ENCODE measurements around the gene BACH2.

BACH2 gene

DNA sequence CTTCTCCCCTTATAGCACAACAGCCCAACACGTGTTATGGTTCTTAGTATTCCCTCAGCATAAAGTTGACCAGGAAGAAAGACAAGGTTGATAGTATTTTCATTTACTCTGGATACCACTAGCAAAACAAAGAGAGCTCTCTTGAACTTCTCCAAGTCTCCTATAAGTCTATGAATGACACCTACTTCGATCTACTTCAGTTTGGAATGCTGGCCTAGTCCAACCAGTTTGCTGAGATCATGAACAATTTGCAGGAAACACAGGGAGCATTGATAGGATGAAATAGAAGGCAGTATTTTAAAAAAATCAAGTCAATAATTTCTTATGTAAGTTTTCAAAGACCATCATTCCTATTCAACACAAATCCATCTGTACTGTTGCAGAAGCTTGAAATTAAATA, 308.8 kb downstream of the BACH2 start:
- Histone ChIP-seq H2AFZ (ENCODE audit: low read depth, low read length, severe bottlenecking) (no peak overlapping the region), H3K4me2 (ENCODE audit: low read depth, low read length, poor library complexity, severe bottlenecking) (no peak overlapping the region), H4K20me1 (ENCODE audit: low read depth, low read length) (no peaks in the 10 kb centered on the region), H3K36me3 (ENCODE audit: low read length) (no peaks in the 10 kb centered on the region), H3K9ac (ENCODE audit: low read length) (no peak overlapping the region), H3K4me3 (ENCODE audit: insufficient read depth, low read length, poor library complexity, severe bottlenecking) (no peak overlapping the region), H3K27me3 (ENCODE audit: low read length) (no peaks in the 10 kb centered on the region), H3K79me2 (ENCODE audit: insufficient read depth, low read length) (no peaks in the 10 kb centered on the region), H3K27ac (ENCODE audit: low read depth, low read length) (no peak overlapping the region), H3K9me3 (ENCODE audit: insufficient read depth, low read length) (no peaks in the 10 kb centered on the region), H3F3A (ENCODE audit: insufficient read depth) (no peaks in the 10 kb centered on the region), H3K9me2 (replicated peaks; ENCODE audit: insufficient read depth, low read length) (no peaks in the 10 kb centered on the region)
- no peak for TF ChIP-seq EZH2phosphoT487 (conservative IDR thresholded peaks at IDR 0.05; ENCODE audit: low read length)
- TF ChIP-seq, protein P1, sequence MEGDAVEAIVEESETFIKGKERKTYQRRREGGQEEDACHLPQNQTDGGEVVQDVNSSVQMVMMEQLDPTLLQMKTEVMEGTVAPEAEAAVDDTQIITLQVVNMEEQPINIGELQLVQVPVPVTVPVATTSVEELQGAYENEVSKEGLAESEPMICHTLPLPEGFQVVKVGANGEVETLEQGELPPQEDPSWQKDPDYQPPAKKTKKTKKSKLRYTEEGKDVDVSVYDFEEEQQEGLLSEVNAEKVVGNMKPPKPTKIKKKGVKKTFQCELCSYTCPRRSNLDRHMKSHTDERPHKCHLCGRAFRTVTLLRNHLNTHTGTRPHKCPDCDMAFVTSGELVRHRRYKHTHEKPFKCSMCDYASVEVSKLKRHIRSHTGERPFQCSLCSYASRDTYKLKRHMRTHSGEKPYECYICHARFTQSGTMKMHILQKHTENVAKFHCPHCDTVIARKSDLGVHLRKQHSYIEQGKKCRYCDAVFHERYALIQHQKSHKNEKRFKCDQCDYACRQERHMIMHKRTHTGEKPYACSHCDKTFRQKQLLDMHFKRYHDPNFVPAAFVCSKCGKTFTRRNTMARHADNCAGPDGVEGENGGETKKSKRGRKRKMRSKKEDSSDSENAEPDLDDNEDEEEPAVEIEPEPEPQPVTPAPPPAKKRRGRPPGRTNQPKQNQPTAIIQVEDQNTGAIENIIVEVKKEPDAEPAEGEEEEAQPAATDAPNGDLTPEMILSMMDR (IDR thresholded peaks at IDR 0.05; ENCODE audit: insufficient read depth, low read length, poor library complexity, severe bottlenecking), result no peak

GRCh38 chr6:89987140-89987539, 309.5 kb downstream of the BACH2 start:
- Histone ChIP-seq H3F3A (ENCODE audit: insufficient read depth) (no peaks in the 10 kb centered on the region), H3K36me3 (ENCODE audit: low read length) (no peaks in the 10 kb centered on the region), H3K4me3 (ENCODE audit: insufficient read depth, low read length, poor library complexity, severe bottlenecking) (no peak overlapping the region), H3K9me2 (replicated peaks; ENCODE audit: insufficient read depth, low read length) (no peaks in the 10 kb centered on the region), H2AFZ (ENCODE audit: low read depth, low read length, severe bottlenecking) (no peak overlapping the region), H3K79me2 (ENCODE audit: insufficient read depth, low read length) (no peaks in the 10 kb centered on the region), H3K27me3 (ENCODE audit: low read length) (no peaks in the 10 kb centered on the region), H4K20me1 (ENCODE audit: low read depth, low read length) (no peaks in the 10 kb centered on the region), H3K27ac (ENCODE audit: low read depth, low read length) (no peak overlapping the region), H3K4me2 (ENCODE audit: low read depth, low read length, poor library complexity, severe bottlenecking) (no peak overlapping the region), H3K9me3 (ENCODE audit: insufficient read depth, low read length) (no peaks in the 10 kb centered on the region), H3K9ac (ENCODE audit: low read length) (no peak overlapping the region)
- no peak for TF ChIP-seq EZH2phosphoT487 (conservative IDR thresholded peaks at IDR 0.05; ENCODE audit: low read length)
- TF ChIP-seq, protein P1 (IDR thresholded peaks at IDR 0.05; ENCODE audit: insufficient read depth, low read length, poor library complexity, severe bottlenecking), result no peak

DNA sequence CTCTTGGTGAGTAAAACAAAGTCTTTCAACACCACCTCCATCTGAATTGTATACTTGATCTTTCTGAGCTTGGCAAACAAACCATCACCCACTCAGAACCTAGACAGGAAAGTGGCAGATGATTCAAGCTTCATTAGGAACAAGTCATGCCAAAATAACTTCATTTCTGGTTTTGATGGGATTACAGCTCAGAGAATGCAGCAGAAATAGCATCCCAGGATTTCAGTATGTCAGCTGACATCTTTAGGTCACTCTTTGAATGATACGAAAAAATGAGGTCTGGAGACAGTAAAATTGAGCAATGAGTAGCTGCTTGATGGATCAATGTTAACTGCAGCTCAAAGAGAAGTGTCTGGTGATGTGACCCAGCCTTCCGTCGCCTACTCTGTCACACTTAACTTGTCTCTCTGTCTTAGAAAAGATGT, 310.0 kb downstream of the BACH2 start:
- Histone ChIP-seq H2AFZ (ENCODE audit: low read depth, low read length, severe bottlenecking) (no peak overlapping the region), H4K20me1 (ENCODE audit: low read depth, low read length) (no peaks in the 10 kb centered on the region), H3K27ac (ENCODE audit: low read depth, low read length) (no peak overlapping the region), H3F3A (ENCODE audit: insufficient read depth) (no peaks in the 10 kb centered on the region), H3K9ac (ENCODE audit: low read length) (no peak overlapping the region), H3K4me2 (ENCODE audit: low read depth, low read length, poor library complexity, severe bottlenecking) (no peak overlapping the region), H3K9me2 (replicated peaks; ENCODE audit: insufficient read depth, low read length) (no peaks in the 10 kb centered on the region), H3K36me3 (ENCODE audit: low read length) (no peaks in the 10 kb centered on the region), H3K79me2 (ENCODE audit: insufficient read depth, low read length) (no peaks in the 10 kb centered on the region), H3K9me3 (ENCODE audit: insufficient read depth, low read length) (no peaks in the 10 kb centered on the region), H3K27me3 (ENCODE audit: low read length) (no peaks in the 10 kb centered on the region), H3K4me3 (ENCODE audit: insufficient read depth, low read length, poor library complexity, severe bottlenecking) (no peak overlapping the region)
- TF ChIP-seq EZH2phosphoT487 (conservative IDR thresholded peaks at IDR 0.05; ENCODE audit: low read length), result no peak
- TF ChIP-seq, protein P1 (IDR thresholded peaks at IDR 0.05; ENCODE audit: insufficient read depth, low read length, poor library complexity, severe bottlenecking), result no peak
